NCI-H345 (cell line): Measurements from ENCODE around the gene SETD1A.

ENCODE experiments used
- DNase-seq: peaks from one replicate; lab custom pipeline; 2025; lab: John Stamatoyannopoulos, UW

The SETD1A gene

GRCh38 chr16:31020536-31020935 is 63.0 kb downstream of the SETD1A start:
- DNase-seq = no peak

DNA sequence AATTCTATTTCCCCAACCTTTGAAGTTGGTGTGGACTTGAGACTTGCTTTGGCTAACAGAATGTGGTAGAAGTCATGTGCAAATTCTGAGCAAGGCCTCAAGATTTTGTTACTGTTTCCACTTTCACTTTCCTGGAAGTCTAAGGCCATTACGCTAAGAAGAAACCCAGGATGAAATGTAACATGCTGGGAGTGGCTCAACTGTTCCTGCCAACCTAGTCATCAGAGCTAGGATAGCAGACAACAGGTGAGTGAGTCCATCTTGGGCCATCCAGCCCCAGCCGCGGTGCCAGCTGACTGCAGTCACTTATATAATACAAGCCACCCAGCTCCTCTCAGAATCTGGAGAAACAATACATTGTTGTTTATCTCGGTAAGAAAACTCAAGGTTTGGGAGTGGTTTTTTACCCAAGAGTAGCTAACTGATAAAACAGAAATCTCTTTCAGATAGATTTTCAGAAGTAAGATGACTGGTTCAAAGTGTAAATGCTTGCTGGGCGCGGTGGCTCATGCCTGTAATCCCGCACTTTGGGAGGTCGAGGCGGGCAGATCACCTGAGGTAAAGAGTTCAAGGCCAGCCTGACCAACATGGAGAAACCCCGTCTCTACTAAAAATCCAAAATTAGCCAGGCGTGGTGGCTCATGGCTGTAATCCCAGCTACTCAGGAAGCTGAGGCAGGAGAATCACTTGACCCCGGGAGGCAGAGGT is 65.1 kb downstream of the SETD1A start:
- DNase-seq = no peak

GRCh38 chr16:31023252-31023602 is 65.7 kb downstream of the SETD1A start:
- DNase-seq = no peak

DNA sequence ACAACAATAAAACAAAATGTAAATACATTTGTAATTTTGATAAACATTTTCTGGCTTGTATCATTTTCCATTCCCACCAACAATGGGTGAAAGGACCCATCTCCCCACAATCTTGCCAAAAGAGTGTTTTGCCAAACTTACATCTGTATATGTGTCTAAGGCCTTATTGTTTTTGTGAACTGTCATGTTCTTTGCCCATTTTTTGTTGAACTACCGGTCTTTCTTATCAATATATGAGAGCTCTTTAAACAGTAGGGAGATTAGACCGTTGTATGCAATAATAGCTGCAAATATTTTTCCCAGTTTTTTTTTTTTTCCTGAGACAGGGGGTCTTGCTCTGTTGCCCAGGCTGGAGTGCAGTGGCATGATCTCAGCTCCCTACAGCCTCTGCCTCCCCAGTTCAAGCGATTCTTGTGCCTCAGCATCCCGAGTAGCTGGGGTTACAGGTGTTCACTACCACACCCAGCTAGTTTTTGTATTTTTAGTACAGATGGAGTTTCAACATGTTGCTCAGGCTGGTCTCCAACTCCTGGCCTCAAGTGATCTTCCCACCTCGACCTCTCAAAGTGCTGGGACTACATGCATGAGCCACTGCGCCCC is 66.2 kb downstream of the SETD1A start:
- DNase-seq = no peak

- no peak for DNase-seq
These were observed 67.8 kb downstream of the SETD1A start for GRCh38 chr16:31025339-31025738.

- no peak for DNase-seq
These were observed 71.7 kb downstream of the SETD1A start for GRCh38 chr16:31029272-31029671.

DNA sequence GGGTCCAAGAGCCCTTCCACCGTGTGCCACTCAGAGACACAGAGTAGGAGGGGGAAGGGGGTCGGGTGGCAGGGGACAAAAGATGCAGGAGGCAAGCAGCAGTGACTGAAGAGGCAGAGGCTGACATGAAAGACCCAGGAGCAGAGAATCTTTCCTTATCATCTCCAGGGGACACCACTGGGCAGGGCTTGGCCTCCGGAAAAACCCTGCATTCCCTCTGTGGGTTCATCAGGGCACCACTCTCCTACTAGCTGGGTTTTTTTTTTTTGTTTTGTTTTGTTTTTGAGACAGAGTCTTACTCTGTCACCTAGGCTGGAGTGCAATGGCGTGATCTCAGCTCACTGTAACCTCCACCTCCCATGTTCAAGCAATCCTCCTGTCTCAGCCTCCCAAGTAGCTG is 73.7 kb downstream of the SETD1A start:
- DNase-seq = no peak

GRCh38 chr16:31032736-31033708 is 75.5 kb downstream of the SETD1A start, which contains the start of gene STX4:
Gene STX4, plus strand, starts transcription at chr16:31033558. Its CDS starts 248 bp downstream, at chr16:31033806.
- DNase-seq = peak; percentile 99

GRCh38 chr16:31033709-31034492 is 76.3 kb downstream of the SETD1A start:
- peak; percentile 89 for DNase-seq
